ENCODE results near the gene PRR22.

DNA sequence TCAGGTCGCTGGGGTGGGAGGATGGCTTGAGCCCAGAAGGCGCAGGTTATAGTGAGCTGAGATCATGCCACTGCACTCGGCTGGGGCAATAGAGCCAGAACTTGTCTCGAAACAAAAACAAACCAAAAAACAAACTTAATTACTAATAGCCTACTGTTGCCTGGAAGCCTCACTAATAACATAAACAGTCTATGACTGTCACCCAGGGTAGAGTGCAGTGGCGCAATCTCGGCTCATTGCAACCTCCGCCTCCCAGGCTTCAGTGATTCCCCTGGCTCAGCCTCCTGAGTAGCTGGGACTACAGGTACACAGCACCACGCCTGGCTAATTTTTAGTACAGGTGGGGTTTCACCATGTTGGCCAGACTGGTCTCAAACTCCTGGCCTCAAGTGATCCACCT is 46.1 kb downstream of the PRR22 start:
- TF ChIP-seq, protein P1, sequence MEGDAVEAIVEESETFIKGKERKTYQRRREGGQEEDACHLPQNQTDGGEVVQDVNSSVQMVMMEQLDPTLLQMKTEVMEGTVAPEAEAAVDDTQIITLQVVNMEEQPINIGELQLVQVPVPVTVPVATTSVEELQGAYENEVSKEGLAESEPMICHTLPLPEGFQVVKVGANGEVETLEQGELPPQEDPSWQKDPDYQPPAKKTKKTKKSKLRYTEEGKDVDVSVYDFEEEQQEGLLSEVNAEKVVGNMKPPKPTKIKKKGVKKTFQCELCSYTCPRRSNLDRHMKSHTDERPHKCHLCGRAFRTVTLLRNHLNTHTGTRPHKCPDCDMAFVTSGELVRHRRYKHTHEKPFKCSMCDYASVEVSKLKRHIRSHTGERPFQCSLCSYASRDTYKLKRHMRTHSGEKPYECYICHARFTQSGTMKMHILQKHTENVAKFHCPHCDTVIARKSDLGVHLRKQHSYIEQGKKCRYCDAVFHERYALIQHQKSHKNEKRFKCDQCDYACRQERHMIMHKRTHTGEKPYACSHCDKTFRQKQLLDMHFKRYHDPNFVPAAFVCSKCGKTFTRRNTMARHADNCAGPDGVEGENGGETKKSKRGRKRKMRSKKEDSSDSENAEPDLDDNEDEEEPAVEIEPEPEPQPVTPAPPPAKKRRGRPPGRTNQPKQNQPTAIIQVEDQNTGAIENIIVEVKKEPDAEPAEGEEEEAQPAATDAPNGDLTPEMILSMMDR (IDR thresholded peaks at IDR 0.05) = no peak
- TF ChIP-seq POLR2A (IDR thresholded peaks at IDR 0.05) = no peak
